ENCODE data around the gene AADACL3.
"Not testable (repeated sequence)": the region's sequence is repeated elsewhere in the genome, so short reads cannot be mapped to it uniquely, and the experiment has no call there.

AADACL3 gene

DNA sequence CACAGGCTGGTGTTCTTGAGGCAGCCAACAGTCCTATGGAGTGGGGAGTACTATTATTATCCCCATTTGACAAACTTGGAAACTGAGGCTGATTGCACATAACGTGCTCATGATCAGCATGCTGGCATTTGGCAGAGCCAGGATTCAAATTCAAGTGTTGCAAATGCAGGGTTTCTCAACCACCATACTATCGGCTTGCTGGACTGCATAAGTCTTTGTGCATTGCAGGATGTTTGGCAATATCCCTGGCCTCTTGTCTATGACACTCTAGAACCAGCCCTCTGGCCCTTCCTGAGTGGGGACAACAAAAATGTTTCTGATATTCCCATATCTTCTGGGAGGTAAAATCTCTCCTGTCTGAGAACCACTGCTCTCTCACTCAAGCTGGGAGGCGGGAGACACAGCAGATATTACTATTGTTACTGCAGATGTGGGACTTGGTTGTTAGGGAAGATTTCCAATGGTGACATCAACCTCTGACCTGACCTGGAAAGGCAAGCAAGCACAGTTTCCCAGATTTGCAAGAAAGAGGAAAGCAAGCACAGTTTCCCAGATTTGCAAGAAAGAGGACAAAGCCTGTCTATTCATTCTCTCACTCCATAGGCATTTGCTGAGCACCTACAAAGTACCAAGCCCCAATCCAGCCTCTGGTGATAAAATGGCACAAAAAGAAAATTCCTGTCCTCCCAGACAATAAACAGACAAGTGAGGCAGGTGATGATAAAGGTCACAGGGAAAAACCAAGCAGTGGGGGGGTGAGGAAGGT is 1.0 kb upstream of the AADACL3 start:
- no peak for DNase-seq (ENCODE audit: low read depth)

DNA sequence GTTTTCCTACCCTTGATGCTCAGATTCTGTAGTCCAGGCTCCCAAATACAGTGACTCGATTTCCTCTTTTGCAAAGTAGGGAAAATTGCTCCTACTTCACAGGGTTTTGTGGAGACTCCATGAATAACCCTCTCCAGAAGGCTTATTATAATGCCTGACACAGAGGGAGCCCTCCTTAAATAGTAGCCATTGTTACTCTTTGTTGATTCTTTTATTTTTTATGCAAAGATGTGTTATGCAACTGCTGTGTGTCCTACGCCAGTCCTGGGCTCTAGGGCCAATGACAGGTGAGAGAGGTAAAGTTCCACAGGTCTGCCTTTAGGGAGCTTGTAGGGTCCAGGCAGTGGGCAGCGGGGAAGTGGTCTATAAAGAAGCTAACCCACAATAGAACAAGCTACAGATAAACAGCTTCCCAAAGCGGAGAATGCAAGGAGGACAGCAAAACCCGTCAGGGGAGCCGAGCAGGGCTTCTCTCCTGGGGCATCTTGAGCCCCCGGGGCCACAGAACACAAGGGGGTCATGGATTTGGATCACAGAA is 1.5 kb downstream of the AADACL3 start:
- DNase-seq (ENCODE audit: low read depth): no peak

DNA sequence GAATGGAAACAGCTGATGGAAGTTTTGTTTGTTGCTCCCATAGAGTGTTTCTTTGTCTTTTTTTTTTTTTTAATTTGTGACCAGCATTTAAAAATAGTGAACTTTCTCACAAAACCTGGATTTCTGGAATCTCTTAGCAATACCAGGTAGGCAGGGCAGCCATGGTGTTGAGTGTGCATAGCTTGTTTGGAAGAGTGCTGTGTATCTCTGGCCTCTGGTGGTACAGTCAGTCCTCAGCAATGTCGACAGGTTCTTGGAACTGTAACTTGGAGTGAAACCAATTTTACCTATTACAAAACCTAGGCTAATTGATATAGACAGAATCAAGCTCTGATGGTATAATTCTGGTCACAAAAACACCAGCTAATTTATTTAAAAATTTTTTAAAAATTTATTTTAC is 6.7 kb downstream of the AADACL3 start:
- DNase-seq (ENCODE audit: low read depth): no peak

GRCh38 chr1:12728391-12728790 is 12.5 kb downstream of the AADACL3 start:
- DNase-seq (ENCODE audit: low read depth): no peak

DNA sequence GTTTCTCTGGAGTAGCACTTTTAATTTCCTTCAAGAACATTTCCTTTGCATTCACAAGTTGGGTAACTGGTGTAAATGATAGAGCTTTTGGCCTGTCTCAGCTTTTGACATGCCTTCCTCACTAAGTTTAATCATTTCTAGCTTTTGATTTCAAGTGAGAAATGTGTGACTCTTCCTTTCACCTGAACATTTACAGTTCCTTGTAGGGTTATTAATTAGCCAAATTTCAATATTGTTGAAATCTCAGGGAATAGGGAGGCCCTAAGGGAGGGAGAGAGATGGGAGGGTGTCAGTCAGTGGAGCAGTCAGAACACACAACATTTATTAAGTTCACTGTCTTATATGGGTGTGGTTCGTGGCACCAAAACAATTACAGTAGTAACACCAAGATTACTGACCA is 14.2 kb downstream of the AADACL3 start:
- DNase-seq (ENCODE audit: low read depth): no peak

- DNase-seq (ENCODE audit: low read depth): not testable (repeated sequence)
These were observed 15.2 kb downstream of the AADACL3 start for GRCh38 chr1:12731084-12731483.

GRCh38 chr1:12734651-12735050 is 18.7 kb downstream of the AADACL3 start:
- no peak for DNase-seq (ENCODE audit: low read depth)

DNA sequence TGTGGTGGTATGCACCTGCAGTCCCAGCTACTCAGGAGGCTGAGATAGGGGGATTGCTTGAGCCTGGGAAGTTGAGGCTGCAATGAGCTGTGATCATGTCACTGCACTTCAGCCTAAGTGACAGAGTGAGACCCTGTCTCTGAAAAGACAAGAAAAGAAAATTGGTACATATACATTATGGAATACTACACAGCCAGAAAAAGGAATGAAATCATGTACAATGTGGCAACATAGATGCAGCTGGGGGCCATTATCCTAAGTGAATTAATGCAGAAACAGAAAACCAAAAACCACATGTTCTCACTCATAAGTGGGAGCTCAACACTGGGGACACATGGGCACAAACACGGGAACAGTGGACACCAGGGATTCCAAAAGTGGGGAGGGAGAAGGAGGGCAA is 23.0 kb downstream of the AADACL3 start:
- DNase-seq (ENCODE audit: low read depth): no peak

- DNase-seq (ENCODE audit: low read depth): no peak
These were observed 23.7 kb downstream of the AADACL3 start for GRCh38 chr1:12739613-12740012.

DNA sequence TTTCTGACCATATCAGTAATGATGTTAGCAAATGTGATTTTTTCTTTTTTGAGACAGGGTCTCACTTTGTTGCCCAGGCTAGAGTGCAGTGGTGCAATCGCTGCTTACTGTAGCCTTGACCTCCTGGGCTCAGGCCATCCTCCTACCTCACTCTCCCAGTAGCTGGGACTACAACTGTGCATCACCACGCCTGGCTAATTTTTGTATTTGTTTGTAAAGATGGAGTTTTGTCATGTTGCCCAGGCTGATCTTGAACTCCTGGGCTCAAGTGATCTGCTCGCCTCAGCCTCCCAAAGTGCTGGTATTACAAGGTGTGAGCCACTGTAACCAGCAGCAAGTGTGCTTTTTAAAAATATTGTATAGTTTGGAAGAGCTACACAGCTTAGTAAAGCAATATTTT is 26.0 kb downstream of the AADACL3 start:
- DNase-seq (ENCODE audit: low read depth): no peak

GRCh38 chr1:12745126-12745991 is 29.4 kb downstream of the AADACL3 start:
- DNase-seq (ENCODE audit: low read depth): no peak

- DNase-seq (ENCODE audit: low read depth): no peak
These were observed 30.0 kb downstream of the AADACL3 start, which contains the start of gene CFAP107 for GRCh38 chr1:12745992-12746323. Gene CFAP107, plus strand, starts transcription at chr1:12746200. Its CDS starts 231 bp downstream, at chr1:12746431.

- DNase-seq (ENCODE audit: low read depth): no peak
These were observed 33.0 kb downstream of the AADACL3 start for GRCh38 chr1:12748778-12749355.

DNA sequence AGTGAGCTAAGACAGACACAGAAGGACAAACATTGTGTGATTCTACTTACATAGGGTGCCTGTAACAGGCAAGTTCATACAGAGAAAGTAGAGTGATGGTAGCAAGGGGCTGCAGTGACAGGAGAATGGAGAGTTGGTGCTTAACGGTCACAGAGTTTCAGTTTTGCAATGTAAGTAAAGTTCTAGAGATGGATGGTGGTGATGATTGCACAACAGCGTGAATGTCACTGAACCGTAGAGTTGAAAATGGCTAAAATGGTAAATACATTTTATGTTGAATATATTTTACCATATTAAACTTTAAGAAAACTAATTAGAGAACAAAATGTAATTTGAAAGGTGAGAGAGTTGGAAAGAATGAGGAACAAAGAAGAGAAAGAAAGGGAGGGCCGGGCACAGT is 38.8 kb downstream of the AADACL3 start:
- no peak for DNase-seq (ENCODE audit: low read depth)

DNA sequence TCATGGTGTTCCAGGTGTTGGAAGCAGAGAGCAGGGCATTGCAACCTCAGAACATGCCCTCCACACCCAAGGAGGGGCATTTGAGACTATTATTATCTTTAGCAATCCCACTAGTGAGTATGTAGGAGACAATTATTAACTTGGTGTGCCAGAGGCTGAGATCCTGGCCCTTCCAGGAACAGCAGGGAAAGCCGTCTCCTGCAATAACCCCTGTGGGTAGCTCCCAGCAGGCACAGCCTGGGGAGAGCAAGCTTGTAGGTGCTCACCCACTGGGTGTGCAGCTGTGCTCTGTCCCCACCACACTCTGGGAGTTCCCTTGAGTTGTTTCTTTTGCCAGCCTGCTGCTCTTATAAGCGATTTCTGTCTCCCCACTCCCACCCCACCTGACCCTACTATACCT is 40.4 kb downstream of the AADACL3 start:
- no peak for DNase-seq (ENCODE audit: low read depth)

GRCh38 chr1:12756768-12757413 is 41.0 kb downstream of the AADACL3 start:
- no peak for DNase-seq (ENCODE audit: low read depth)

GRCh38 chr1:12757836-12758235 is 41.9 kb downstream of the AADACL3 start:
- DNase-seq (ENCODE audit: low read depth): no peak

DNA sequence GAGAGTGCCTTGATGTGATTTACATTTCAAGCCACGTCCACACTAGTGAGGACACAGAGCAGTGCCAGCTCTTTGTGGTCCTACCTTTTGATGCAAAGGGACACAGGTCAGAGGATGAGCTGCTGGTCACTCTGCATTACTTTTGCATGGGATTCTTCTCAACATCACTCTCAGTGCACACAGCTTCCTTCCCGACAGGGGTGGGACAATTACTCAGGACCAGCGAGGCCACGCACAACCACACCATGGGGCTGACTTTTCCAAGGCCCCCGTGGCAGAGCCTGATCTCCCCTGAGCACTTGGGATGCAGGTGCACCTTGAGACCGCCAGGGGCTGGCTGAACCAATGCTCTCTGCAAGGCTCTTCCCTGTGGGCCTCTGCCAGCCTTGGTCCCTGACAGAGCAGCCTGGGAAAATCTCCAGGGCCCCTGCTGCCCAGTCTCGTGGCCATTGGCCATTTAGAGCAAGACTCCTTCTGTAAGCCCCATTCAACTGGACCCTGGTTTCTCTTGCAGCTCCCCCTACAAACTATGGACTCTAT is 44.4 kb downstream of the AADACL3 start:
- DNase-seq (ENCODE audit: low read depth): no peak

DNA sequence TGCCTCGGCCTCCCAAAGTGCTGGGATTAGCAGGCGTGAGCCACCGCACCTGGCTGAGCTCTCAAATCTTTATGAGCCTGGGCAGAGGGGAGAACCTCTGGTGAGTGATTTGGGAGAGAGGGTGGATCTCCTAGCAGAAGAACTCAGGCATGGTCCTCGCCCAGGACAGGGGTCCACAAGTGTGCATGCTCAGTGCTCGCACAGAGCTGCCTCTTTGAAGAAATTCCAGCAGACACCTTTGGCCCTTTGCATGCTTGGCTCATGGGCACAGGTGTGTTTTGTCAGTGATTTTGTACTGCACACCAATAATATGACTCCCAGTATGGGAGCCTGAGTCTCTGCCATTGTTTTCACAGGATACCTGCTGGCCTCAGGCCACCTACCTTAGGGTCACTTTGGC is 45.9 kb downstream of the AADACL3 start:
- no peak for DNase-seq (ENCODE audit: low read depth)

DNA sequence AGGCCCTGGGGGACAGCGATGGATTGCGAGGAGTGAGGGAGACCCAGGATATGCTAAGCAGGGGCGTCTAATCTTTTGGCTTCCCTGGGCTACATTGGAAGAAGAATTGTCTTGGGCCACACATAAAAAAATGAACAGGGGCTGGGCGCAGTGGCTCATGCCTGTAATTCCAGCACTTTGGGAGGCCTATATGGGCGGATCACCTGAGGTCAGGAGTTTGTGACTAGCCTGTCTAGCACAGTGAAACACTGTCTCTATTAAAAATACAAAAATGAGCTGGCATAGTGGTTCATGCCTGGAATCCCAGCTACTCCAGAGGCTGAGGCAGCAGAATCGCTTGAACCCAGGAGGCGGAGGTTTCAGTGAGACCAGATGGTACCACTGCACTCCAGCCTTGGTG is 46.9 kb downstream of the AADACL3 start:
- no peak for DNase-seq (ENCODE audit: low read depth)

GRCh38 chr1:12763479-12763878 is 47.6 kb downstream of the AADACL3 start:
- no peak for DNase-seq (ENCODE audit: low read depth)

GRCh38 chr1:12764016-12764415 is 48.1 kb downstream of the AADACL3 start:
- DNase-seq (ENCODE audit: low read depth): no peak
